MM.1S (cell line): ENCODE measurements around the gene ITM2C.

ENCODE experiments used
- EZH2 ChIP-seq: fragments of 300-600 bp; sonication (generic); optimal IDR thresholded peaks from 2 replicates; pipeline ENCODE3; 2017; ENCODE audit warnings: low read depth, mild to moderate bottlenecking, antibody characterized with exemption, low read length, mixed read lengths
- TF ChIP-seq, protein P1 (sequence below): fragments of 300-600 bp; sonication (generic); IDR thresholded peaks from 2 replicates; pipeline ENCODE4 v1.5.1; 2016; ENCODE audit warnings: antibody characterized with exemption, low read length, mixed read lengths

DNA sequence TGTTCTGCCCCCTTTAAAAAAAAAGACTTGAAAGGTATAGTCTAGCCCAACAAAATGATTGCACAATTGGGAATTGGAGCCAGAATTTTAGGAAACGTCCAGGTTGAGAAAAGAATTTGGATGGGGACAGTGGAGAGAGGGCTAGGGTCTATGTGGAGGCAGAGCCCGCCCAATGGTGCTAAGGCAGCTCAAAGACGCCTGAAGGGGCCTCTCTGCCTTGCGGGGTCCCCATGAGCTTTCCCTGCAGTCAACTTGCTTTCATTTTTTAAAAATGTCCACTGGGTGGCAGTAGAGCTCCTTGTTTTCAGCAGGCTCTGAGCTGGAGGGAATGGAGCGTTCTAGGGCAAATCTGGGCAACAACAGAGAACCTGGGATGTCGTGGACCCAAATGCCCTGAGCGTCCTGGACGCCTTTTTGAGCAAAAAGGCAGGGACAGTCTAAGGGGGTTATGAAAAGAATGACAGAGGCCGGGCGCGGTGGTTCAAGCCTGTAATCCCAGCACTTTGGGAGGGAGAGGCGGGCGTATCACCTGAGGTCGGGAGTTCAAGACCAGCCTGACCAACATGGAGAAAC lies 40.2 kb upstream of the ITM2C start:
- TF ChIP-seq, protein P1, sequence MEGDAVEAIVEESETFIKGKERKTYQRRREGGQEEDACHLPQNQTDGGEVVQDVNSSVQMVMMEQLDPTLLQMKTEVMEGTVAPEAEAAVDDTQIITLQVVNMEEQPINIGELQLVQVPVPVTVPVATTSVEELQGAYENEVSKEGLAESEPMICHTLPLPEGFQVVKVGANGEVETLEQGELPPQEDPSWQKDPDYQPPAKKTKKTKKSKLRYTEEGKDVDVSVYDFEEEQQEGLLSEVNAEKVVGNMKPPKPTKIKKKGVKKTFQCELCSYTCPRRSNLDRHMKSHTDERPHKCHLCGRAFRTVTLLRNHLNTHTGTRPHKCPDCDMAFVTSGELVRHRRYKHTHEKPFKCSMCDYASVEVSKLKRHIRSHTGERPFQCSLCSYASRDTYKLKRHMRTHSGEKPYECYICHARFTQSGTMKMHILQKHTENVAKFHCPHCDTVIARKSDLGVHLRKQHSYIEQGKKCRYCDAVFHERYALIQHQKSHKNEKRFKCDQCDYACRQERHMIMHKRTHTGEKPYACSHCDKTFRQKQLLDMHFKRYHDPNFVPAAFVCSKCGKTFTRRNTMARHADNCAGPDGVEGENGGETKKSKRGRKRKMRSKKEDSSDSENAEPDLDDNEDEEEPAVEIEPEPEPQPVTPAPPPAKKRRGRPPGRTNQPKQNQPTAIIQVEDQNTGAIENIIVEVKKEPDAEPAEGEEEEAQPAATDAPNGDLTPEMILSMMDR, result peak; percentile 61
- TF ChIP-seq EZH2, result no peak
